Measurements from ENCODE around the gene EDAR. TPM values are rescaled to one million over a fixed set of nuclear protein-coding genes. Genes with fewer than 3 reads are reported as not detected.

Gene EDAR
- total RNA-seq, 5 donors from 2014 or later (not counting 1 experiment from before 2014, with no cell fraction given), result 5.2 to 15.6 (median 7.4) TPM

- H3K27me3 ChIP-seq (replicated peaks in 1 of 2; ENCODE audit: control insufficient read depth in 2 of 2, extremely low read depth in 1 of 2, insufficient read depth in 2 of 2, low read length in 1 of 2), result peaks cover 0 to 9% of the 10 kb centered on the region in 2 experiments
- no peak for ATAC-seq (replicated peaks in 1 of 4)
- Mint-ChIP-seq H3K27me3 (no peaks in the 10 kb centered on the region), H3K4me1 (peaks cover 14 to 30% (median 24%) of the 10 kb centered on the region in 3 donors), H3K9me3 (peaks cover under 1 to 15% (median 9%) of the 10 kb centered on the region in 3 donors), H3K27ac (no peak overlapping the region), H3K36me3 (peaks cover 11% of the 10 kb centered on the region), H3K4me3 (no peak overlapping the region)
- H3K27ac ChIP-seq (ENCODE audit: low read length), result no peak overlapping the region
- H3K9me3 ChIP-seq, result no peaks in the 10 kb centered on the region
- H3K36me3 ChIP-seq (ENCODE audit: control insufficient read depth in 2 of 2, extremely low read depth in 1 of 2, insufficient read depth in 1 of 2, low read length in 1 of 2), result peaks cover 0 to 10% of the 10 kb centered on the region in 2 donors
- WGBS (ENCODE audit: insufficient coverage), result 92% methylated on average over 12 of the region's 15 CpGs
- H3K4me3 ChIP-seq (ENCODE audit: control insufficient read depth in 1 of 2, extremely low read depth in 1 of 2, low read length in 1 of 2), result no peak overlapping the region
- peaks cover 3 to 6% of the 10 kb centered on the region in 2 experiments for H3K4me1 ChIP-seq (ENCODE audit: control insufficient read depth in 1 of 2, extremely low read depth in 1 of 2, insufficient read depth in 2 of 2, low read length in 2 of 2)
- ChIA-PET POLR2A (no interaction called here), CTCF (no interaction called here)
- no peak for DNase-seq
These were observed 46.1 kb downstream of the EDAR start for GRCh38 chr2:108942888-108943287.

DNA sequence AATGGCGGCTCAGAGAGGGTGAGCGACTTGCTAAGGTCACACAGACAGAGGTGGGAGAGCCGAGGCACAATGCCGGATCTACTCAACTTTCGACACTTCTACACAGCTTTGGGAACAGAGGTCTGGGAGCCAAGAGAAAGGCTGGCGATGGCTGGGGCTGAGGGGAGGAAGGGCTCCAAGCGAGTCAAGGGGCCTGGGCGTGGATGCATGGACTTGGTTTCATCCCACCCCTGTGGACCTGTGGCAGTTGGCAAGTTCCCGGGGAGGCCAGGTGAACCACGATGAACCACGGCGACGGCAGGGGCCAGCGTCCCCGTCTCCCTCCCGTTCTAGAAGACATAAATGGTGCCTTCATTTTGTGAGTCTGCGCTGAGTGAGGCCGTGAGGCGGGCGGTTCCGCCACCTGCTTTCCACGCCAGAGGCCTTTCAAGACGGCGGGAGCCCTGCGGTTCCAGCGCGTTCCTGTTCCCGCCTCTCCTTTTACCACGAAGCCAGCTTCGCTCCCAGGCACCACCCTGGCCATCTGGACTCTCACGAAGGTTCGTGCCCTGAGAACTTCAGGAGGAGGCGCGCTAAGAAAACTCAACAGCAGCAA, 46.7 kb downstream of the EDAR start:
- Mint-ChIP-seq H3K4me1 (peaks cover 18 to 35% (median 29%) of the 10 kb centered on the region in 3 donors), H3K4me3 (no peak overlapping the region), H3K36me3 (peaks cover 9% of the 10 kb centered on the region), H3K27me3 (no peaks in the 10 kb centered on the region), H3K9me3 (peaks cover 0 to 12% (median 6%) of the 10 kb centered on the region in 3 donors), H3K27ac (no peak overlapping the region)
- Histone ChIP-seq H3K36me3 (ENCODE audit: control insufficient read depth in 2 of 2, extremely low read depth in 1 of 2, insufficient read depth in 1 of 2, low read length in 1 of 2) (peaks cover 0 to 10% of the 10 kb centered on the region in 2 donors), H3K4me1 (ENCODE audit: control insufficient read depth in 1 of 2, extremely low read depth in 1 of 2, insufficient read depth in 2 of 2, low read length in 2 of 2) (peaks cover 6 to 11% of the 10 kb centered on the region in 2 experiments), H3K27ac (ENCODE audit: low read length) (no peak overlapping the region), H3K4me3 (ENCODE audit: control insufficient read depth in 1 of 2, extremely low read depth in 1 of 2, low read length in 1 of 2) (no peak overlapping the region), H3K9me3 (no peaks in the 10 kb centered on the region), H3K27me3 (replicated peaks in 1 of 2; ENCODE audit: control insufficient read depth in 2 of 2, extremely low read depth in 1 of 2, insufficient read depth in 2 of 2, low read length in 1 of 2) (peaks cover 0 to 9% of the 10 kb centered on the region in 2 experiments)
- CTCF ChIA-PET, result no interaction called here
- ATAC-seq (replicated peaks in 1 of 4), result no peak
- POLR2A ChIA-PET, result no interaction called here
- WGBS (ENCODE audit: insufficient coverage), result 92% methylated on average over 32 of the region's 34 CpGs
- no peak for DNase-seq

- H3K4me3 ChIP-seq (ENCODE audit: control insufficient read depth in 1 of 2, extremely low read depth in 1 of 2, low read length in 1 of 2), result no peak overlapping the region
- H3K9me3 ChIP-seq, result no peaks in the 10 kb centered on the region
- ATAC-seq (replicated peaks in 1 of 4) (no peak), DNase-seq (no peak)
- Mint-ChIP-seq H3K27ac (no peak overlapping the region), H3K4me1 (peaks cover 20 to 39% (median 32%) of the 10 kb centered on the region in 3 donors), H3K4me3 (no peak overlapping the region), H3K27me3 (no peaks in the 10 kb centered on the region), H3K9me3 (peaks cover 0 to 8% (median 3%) of the 10 kb centered on the region in 3 donors), H3K36me3 (peaks cover 6% of the 10 kb centered on the region)
- POLR2A ChIA-PET, result no interaction called here
- CTCF ChIA-PET, result no interaction called here
- peaks cover 0 to 9% of the 10 kb centered on the region in 2 experiments for H3K27me3 ChIP-seq (replicated peaks in 1 of 2; ENCODE audit: control insufficient read depth in 2 of 2, extremely low read depth in 1 of 2, insufficient read depth in 2 of 2, low read length in 1 of 2)
- WGBS (ENCODE audit: insufficient coverage), result 78% methylated on average over 6 of the region's 9 CpGs
- H3K27ac ChIP-seq (ENCODE audit: low read length), result no peak overlapping the region
- peaks cover 10 to 13% of the 10 kb centered on the region in 2 experiments for H3K4me1 ChIP-seq (ENCODE audit: control insufficient read depth in 1 of 2, extremely low read depth in 1 of 2, insufficient read depth in 2 of 2, low read length in 2 of 2)
- H3K36me3 ChIP-seq (ENCODE audit: control insufficient read depth in 2 of 2, extremely low read depth in 1 of 2, insufficient read depth in 1 of 2, low read length in 1 of 2), result peaks cover 0 to 10% of the 10 kb centered on the region in 2 donors
These were observed 47.3 kb downstream of the EDAR start for GRCh38 chr2:108941767-108942166.

GRCh38 chr2:108941161-108941665, 47.8 kb downstream of the EDAR start:
- Mint-ChIP-seq H3K36me3 (peaks cover 1% of the 10 kb centered on the region), H3K27me3 (no peaks in the 10 kb centered on the region), H3K4me3 (no peak overlapping the region), H3K27ac (no peak overlapping the region), H3K4me1 (peaks cover 19 to 39% (median 32%) of the 10 kb centered on the region in 3 donors), H3K9me3 (peaks cover 0 to 2% (median 0%) of the 10 kb centered on the region in 3 donors)
- Histone ChIP-seq H3K27me3 (replicated peaks in 1 of 2; ENCODE audit: control insufficient read depth in 2 of 2, extremely low read depth in 1 of 2, insufficient read depth in 2 of 2, low read length in 1 of 2) (peaks cover 0 to 9% of the 10 kb centered on the region in 2 experiments), H3K4me3 (ENCODE audit: control insufficient read depth in 1 of 2, extremely low read depth in 1 of 2, low read length in 1 of 2) (no peak overlapping the region), H3K4me1 (ENCODE audit: control insufficient read depth in 1 of 2, extremely low read depth in 1 of 2, insufficient read depth in 2 of 2, low read length in 2 of 2) (peaks cover 11 to 13% of the 10 kb centered on the region in 2 experiments), H3K27ac (ENCODE audit: low read length) (no peak overlapping the region), H3K36me3 (ENCODE audit: control insufficient read depth in 2 of 2, extremely low read depth in 1 of 2, insufficient read depth in 1 of 2, low read length in 1 of 2) (peaks cover 0 to 10% of the 10 kb centered on the region in 2 donors), H3K9me3 (no peaks in the 10 kb centered on the region)
- DNase-seq, result no peak
- CTCF ChIA-PET, result no interaction called here
- WGBS (ENCODE audit: insufficient coverage), result 77% methylated on average over 2 of the region's 8 CpGs
- no peak for ATAC-seq (replicated peaks in 1 of 4)
- POLR2A ChIA-PET, result no interaction called here

DNA sequence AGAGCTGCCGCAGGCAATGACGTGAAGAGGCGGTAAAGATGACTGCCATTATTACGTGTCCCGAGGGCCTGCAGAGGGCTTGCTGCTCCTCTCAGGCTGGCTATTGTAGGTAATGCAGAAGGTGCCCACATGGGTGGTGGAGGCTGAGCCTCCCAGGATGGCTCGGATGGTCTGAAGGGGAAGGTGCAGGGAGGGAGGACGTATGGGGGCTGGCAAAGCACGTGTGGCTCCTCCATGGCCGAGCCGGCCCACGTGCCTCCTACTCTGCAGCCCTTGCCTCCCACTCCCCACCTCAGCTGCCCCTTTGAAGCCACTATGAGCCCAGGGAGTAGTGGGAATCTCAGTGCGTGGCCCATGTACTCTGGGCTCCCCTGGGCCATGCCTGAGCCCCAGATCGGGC, 48.9 kb downstream of the EDAR start:
- Mint-ChIP-seq H3K36me3 (no peaks in the 10 kb centered on the region), H3K4me1 (peaks cover 19 to 39% (median 36%) of the 10 kb centered on the region in 3 donors), H3K27me3 (no peaks in the 10 kb centered on the region), H3K9me3 (no peaks in the 10 kb centered on the region), H3K4me3 (no peak overlapping the region), H3K27ac (no peak overlapping the region)
- CTCF ChIA-PET, result no interaction called here
- H3K27ac ChIP-seq (ENCODE audit: low read length), result no peak overlapping the region
- POLR2A ChIA-PET, result no interaction called here
- H3K9me3 ChIP-seq, result no peaks in the 10 kb centered on the region
- H3K4me3 ChIP-seq (ENCODE audit: control insufficient read depth in 1 of 2, extremely low read depth in 1 of 2, low read length in 1 of 2), result no peak overlapping the region
- H3K4me1 ChIP-seq (ENCODE audit: control insufficient read depth in 1 of 2, extremely low read depth in 1 of 2, insufficient read depth in 2 of 2, low read length in 2 of 2), result peaks cover 11 to 13% of the 10 kb centered on the region in 2 experiments
- DNase-seq, result no peak
- peaks cover 0 to 9% of the 10 kb centered on the region in 2 experiments for H3K27me3 ChIP-seq (replicated peaks in 1 of 2; ENCODE audit: control insufficient read depth in 2 of 2, extremely low read depth in 1 of 2, insufficient read depth in 2 of 2, low read length in 1 of 2)
- 84% methylated on average over 11 of the region's 13 CpGs for WGBS (ENCODE audit: insufficient coverage)
- no peak for ATAC-seq (replicated peaks in 1 of 4)
- H3K36me3 ChIP-seq (ENCODE audit: control insufficient read depth in 2 of 2, extremely low read depth in 1 of 2, insufficient read depth in 1 of 2, low read length in 1 of 2), result peaks cover 0 to 17% of the 10 kb centered on the region in 2 donors

DNA sequence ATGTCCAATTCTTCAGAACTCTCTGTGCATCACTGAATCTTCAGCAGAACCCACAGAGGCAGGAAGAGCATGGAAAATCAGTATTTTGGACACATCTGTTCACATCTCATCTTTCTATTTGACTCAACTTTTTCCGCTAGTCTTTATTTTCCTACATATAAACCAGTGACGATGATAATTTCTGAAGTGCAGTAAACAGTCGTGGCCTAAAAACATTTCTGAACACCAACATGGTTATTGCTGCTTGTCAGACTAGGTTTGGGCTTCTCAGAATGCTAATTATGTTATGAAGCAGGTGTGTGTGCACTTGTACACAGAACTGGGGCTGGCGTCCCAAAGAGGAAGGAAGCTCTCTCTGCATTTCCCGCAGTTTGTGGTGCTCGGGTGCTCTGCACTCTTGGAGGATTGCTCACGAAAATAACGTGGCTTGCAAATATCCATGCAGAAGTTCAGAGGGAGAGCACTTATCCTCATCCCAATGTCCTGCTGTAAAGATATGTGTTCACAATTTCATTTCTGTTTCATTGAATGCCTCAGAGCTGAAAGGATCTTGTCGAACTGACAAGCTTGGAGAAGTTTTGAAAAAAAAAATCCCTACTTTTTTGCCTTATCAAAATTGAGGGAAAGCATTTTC, 50.8 kb downstream of the EDAR start:
- Mint-ChIP-seq H3K27ac (peak overlapping the region in 1 of 2 donors; percentile 45), H3K4me3 (no peak overlapping the region), H3K27me3 (no peaks in the 10 kb centered on the region), H3K4me1 (peaks cover 19 to 46% (median 42%) of the 10 kb centered on the region in 3 donors), H3K36me3 (no peaks in the 10 kb centered on the region), H3K9me3 (no peaks in the 10 kb centered on the region)
- WGBS (ENCODE audit: insufficient coverage), result 14% methylated on average over 7 of the region's 9 CpGs
- ATAC-seq (replicated peaks in 1 of 4) (peak; percentile 44 to 78 (median 54)), DNase-seq (peak in 6 of 35 experiments; percentile 6 to 21 (median 11))
- no peak overlapping the region for H3K27ac ChIP-seq (ENCODE audit: low read length)
- CTCF ChIA-PET, result no interaction called here
- POLR2A ChIA-PET, result no interaction called here
- no peaks in the 10 kb centered on the region for H3K9me3 ChIP-seq
- H3K27me3 ChIP-seq (replicated peaks in 1 of 2; ENCODE audit: control insufficient read depth in 2 of 2, extremely low read depth in 1 of 2, insufficient read depth in 2 of 2, low read length in 1 of 2), result peaks cover 0 to 6% of the 10 kb centered on the region in 2 experiments
- H3K4me1 ChIP-seq (ENCODE audit: control insufficient read depth in 1 of 2, extremely low read depth in 1 of 2, insufficient read depth in 2 of 2, low read length in 2 of 2), result peaks cover 11 to 13% of the 10 kb centered on the region in 2 experiments
- H3K36me3 ChIP-seq (ENCODE audit: control insufficient read depth in 2 of 2, extremely low read depth in 1 of 2, insufficient read depth in 1 of 2, low read length in 1 of 2), result peaks cover 0 to 6% of the 10 kb centered on the region in 2 donors
- peak overlapping the region in 1 of 2 donors; percentile 41 for H3K4me3 ChIP-seq (ENCODE audit: control insufficient read depth in 1 of 2, extremely low read depth in 1 of 2, low read length in 1 of 2)
